ENCODE measurements around the gene CNBP. TPM values are rescaled to one million over a fixed set of nuclear protein-coding genes. Genes with fewer than 3 reads are reported as not detected.
A peak's percentile ranks its signal among the peaks of the same experiment; 100 is the strongest.
"Not testable (repeated sequence)": the region's sequence is repeated elsewhere in the genome, so short reads cannot be mapped to it uniquely, and the experiment has no call there.

CNBP gene
- total and polyA plus RNA-seq, 3 donors from 2014 or later, result 248 to 295 (median 291) TPM

DNA sequence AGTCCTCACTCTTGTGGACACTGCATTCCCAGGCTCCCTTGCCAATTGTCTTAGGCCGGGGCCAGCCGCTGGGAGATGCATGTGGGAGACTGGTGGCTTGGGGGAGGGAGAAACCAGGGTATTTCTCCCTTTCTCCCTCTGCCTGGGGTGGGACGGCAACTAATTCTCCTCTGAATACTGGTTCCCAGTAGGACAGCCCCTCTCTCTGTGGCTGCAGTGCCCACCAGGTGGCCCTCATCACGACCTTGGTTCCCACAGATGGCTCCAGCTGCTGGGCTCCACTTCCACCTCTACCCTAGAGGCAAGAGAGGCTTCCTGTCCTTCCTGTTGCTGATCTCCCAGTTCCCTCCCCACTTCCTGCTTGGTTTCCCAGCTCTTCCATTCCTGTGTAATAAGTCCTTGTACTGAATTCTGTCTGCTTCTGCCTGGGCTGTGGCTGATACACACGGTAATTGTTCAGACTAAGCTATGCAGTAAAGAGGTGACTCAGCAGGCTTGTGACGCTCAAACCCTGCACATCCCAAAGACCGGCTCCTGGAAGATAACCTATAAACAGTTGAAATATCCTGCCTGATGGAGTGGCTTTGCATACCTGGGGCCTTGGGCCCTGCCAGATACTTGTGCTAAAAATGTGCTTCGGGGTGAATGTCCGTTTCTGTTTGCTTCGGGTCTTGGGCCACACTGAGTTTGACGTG is 45.3 kb upstream of the CNBP start:
- intact Hi-C loops (cut with DNase I; ENCODE audit: low total_unique reads), result no loop called here
- Histone ChIP-seq H3K4me3 (no peak overlapping the region), H3K4me1 (peaks cover 15% of the 10 kb centered on the region), H3K9me3 (no peaks in the 10 kb centered on the region), H3K27me3 (no peaks in the 10 kb centered on the region), H3K36me3 (ENCODE audit: low read depth, missing control alignments) (no peaks in the 10 kb centered on the region), H3K27ac (no peak overlapping the region)
- WGBS, 2 donors, result 56 to 62% methylated on average over 7 to 11 of the region's 11 CpGs
- no peak for DNase-seq
- TF ChIP-seq POLR2A (IDR thresholded peaks at IDR 0.05), result no peak
- TF ChIP-seq, protein P1, sequence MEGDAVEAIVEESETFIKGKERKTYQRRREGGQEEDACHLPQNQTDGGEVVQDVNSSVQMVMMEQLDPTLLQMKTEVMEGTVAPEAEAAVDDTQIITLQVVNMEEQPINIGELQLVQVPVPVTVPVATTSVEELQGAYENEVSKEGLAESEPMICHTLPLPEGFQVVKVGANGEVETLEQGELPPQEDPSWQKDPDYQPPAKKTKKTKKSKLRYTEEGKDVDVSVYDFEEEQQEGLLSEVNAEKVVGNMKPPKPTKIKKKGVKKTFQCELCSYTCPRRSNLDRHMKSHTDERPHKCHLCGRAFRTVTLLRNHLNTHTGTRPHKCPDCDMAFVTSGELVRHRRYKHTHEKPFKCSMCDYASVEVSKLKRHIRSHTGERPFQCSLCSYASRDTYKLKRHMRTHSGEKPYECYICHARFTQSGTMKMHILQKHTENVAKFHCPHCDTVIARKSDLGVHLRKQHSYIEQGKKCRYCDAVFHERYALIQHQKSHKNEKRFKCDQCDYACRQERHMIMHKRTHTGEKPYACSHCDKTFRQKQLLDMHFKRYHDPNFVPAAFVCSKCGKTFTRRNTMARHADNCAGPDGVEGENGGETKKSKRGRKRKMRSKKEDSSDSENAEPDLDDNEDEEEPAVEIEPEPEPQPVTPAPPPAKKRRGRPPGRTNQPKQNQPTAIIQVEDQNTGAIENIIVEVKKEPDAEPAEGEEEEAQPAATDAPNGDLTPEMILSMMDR (IDR thresholded peaks at IDR 0.05), result no peak

DNA sequence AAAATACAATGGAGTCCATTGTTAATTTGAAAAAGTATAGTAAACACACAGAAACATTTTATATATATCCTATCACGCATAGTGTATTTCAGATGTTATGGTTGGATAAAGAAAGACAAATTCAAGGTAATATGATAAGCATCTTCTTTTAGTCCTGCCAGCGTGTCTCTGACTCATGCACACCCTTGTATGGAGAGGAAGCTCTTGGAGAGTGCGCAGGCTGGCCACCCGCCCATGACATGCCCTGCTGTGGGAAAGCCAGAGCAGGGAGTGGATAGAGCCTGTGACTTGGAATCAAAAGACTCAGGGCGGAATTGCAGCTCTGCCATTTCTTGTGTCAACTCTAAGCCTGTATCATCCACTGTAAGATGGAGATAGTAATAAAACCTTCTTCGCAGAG is 42.7 kb upstream of the CNBP start:
- TF ChIP-seq POLR2A (IDR thresholded peaks at IDR 0.05), result no peak
- TF ChIP-seq, protein P1 (IDR thresholded peaks at IDR 0.05), result no peak
- no peaks in the 10 kb centered on the region for H3K36me3 ChIP-seq (ENCODE audit: low read depth, missing control alignments)
- peaks cover 15% of the 10 kb centered on the region for H3K4me1 ChIP-seq
- intact Hi-C loops (cut with DNase I; ENCODE audit: low total_unique reads), result no loop called here
- no peaks in the 10 kb centered on the region for H3K9me3 ChIP-seq
- H3K27ac ChIP-seq, result peak overlapping the region in 1 of 2 donors; percentile 55
- WGBS, 2 donors, result 69 to 84% methylated on average over 6 of the region's 6 CpGs
- no peak overlapping the region for H3K4me3 ChIP-seq
- H3K27me3 ChIP-seq, result no peaks in the 10 kb centered on the region
- DNase-seq, result peak; percentile 64

- DNase-seq, result peak; percentile 91
- Histone ChIP-seq H3K9me3 (no peaks in the 10 kb centered on the region), H3K27me3 (no peaks in the 10 kb centered on the region), H3K4me3 (no peak overlapping the region), H3K27ac (peak overlapping the region; percentile 52 to 78), H3K4me1 (peaks cover 15% of the 10 kb centered on the region), H3K36me3 (ENCODE audit: low read depth, missing control alignments) (no peaks in the 10 kb centered on the region)
- WGBS, 2 donors, result 23 to 25% methylated on average over 9 of the region's 9 CpGs
- TF ChIP-seq, protein P1 (IDR thresholded peaks at IDR 0.05), result no peak
- no peak for TF ChIP-seq POLR2A (IDR thresholded peaks at IDR 0.05)
- intact Hi-C loops (cut with DNase I; ENCODE audit: low total_unique reads), result no loop called here
These were observed 41.3 kb upstream of the CNBP start for GRCh38 chr3:129224984-129225393.

- 27 to 48% methylated on average over 1 of the region's 1 CpG for WGBS, 2 donors
- H3K36me3 ChIP-seq (ENCODE audit: low read depth, missing control alignments); H3K27me3 ChIP-seq; intact Hi-C loops (cut with DNase I; ENCODE audit: low total_unique reads); H3K4me3 ChIP-seq; DNase-seq; H3K9me3 ChIP-seq: not testable (repeated sequence)
- peaks cover 15% of the 10 kb centered on the region for H3K4me1 ChIP-seq
- peak overlapping the region; percentile 52 to 78 for H3K27ac ChIP-seq
These were observed 40.7 kb upstream of the CNBP start for GRCh38 chr3:129224387-129224786.

DNA sequence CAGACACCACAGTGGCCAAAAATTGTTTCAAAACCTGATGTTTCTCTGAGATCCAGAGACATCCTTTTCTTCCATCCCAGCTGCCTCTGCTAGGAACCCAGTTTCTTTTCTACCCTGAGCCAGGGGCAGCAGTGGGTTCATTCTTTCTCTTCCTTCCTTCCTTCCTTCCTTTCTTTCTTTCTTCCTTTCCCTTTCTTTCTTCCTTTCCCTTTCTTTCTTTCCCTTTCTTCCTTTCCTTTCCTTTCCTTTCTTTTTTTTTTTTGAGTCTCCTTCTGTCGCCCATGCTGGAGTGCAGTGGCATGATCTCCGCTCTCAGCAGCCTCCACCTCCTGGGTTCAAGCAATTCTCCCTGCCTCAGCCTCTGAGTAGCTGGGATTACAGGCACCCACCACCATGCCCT is 35.0 kb upstream of the CNBP start:
- H3K27ac ChIP-seq, result no peak overlapping the region
- TF ChIP-seq, protein P1 (IDR thresholded peaks at IDR 0.05), result no peak
- no peak for TF ChIP-seq POLR2A (IDR thresholded peaks at IDR 0.05)
- no peaks in the 10 kb centered on the region for H3K27me3 ChIP-seq
- intact Hi-C loops (cut with DNase I; ENCODE audit: low total_unique reads), result no loop called here
- H3K4me3 ChIP-seq, result no peak overlapping the region
- H3K4me1 ChIP-seq, result no peaks in the 10 kb centered on the region
- WGBS, 2 donors, result 89 to 92% methylated on average over 2 of the region's 2 CpGs
- DNase-seq, result no peak
- no peaks in the 10 kb centered on the region for H3K9me3 ChIP-seq
- H3K36me3 ChIP-seq (ENCODE audit: low read depth, missing control alignments), result no peaks in the 10 kb centered on the region
